Right atrium auricular region (tissue), 2 donors: ENCODE results near the gene ANKRD62. TPM values are rescaled to one million over a fixed set of nuclear protein-coding genes. Genes with fewer than 3 reads are reported as not detected.
"Not testable (repeated sequence)": the region's sequence is repeated elsewhere in the genome, so short reads cannot be mapped to it uniquely, and the experiment has no call there.

Source experiments
- DNase-seq: peaks from one replicate; pipeline ENCODE4 v3.0.0-alpha.2; 2019; ENCODE audit warnings: low spot score
- H3K27ac ChIP-seq, 2 donors: fragments of 200-600 bp; sonication (generic); 1 replicate in 1 of 2; 2 replicates in 1 of 2; pipeline ENCODE4 v1.5.1; 2016 to 2019
- H3K27me3 ChIP-seq, 2 donors: fragments of 200-600 bp; sonication (generic); one replicate each; pipeline versions ENCODE4 v1.5.1 to v1.6.0; 2017 to 2019
- H3K36me3 ChIP-seq: fragments of 200-600 bp; sonication (generic); one replicate; pipeline ENCODE4 v1.5.1; 2016
- H3K4me1 ChIP-seq, 2 donors: fragments of 200-600 bp; sonication (generic); one replicate each; pipeline versions ENCODE4 v1.5.1 to v1.6.0; 2017 to 2019
- H3K4me3 ChIP-seq, 2 donors: fragments of 200-600 bp; sonication (generic); 1 replicate in 1 of 2; 2 replicates in 1 of 2; pipeline ENCODE4 v1.5.1; 2017 to 2019; ENCODE audit warnings: mild to moderate bottlenecking in 1 of 2, moderate library complexity in 1 of 2
- H3K9me3 ChIP-seq, 2 donors: fragments of 200-600 bp; sonication (generic); one replicate each; pipeline ENCODE4 v1.5.1; 2019
- total RNA-seq, 2 donors: library from RNA; depleted of rRNA; stranded (reverse); fragments of >200 nt; gene quantifications; one replicate each; pipeline ENCODE4 v1.1.0, GENCODE V29; 2016
- TF ChIP-seq, protein P1 (sequence below), 2 donors: fragments of 200-600 bp; sonication (generic); IDR thresholded peaks; one replicate each; pipeline ENCODE4 v1.5.1; 2019; ENCODE audit warnings: antibody characterized with exemption in 2 of 2

ANKRD62 gene
- total RNA-seq, 2 donors from 2014 or later: not detected

DNA sequence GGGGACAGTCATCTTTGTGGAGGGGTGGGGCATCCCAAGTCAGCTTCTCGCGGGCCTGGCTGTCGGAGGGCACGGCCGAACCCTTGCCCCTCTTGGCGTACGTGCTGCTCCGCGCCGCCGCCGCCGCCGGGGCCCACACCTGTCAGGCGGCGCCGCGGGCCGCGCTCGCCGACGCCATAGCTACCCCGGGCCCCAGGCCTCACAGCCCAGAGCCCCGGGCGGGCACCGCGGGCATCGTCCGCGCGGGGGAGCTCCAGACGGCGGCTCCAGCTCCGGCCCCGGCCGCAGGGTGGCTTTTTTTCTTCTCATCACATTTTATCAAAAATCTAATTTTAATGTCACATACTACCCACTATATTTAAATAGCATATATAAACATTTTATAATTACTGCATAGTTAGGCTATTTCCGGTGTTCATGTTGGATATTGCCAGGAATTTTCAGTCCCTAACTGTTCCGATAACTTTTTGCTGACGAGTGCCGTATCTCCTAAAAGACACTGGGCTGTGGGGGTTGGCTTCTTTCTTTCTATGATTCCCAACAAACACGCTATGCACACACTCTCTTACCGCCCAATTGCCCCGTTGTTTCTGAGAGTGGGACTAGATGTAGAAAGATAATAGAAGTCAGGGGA, 25.2 kb upstream of the ANKRD62 start:
- not testable (repeated sequence) for H3K4me1 ChIP-seq, DNase-seq, H3K36me3 ChIP-seq, H3K27me3 ChIP-seq, H3K9me3 ChIP-seq
- Histone ChIP-seq H3K27ac (peak overlapping the region in 1 of 2 donors; percentile 10), H3K4me3 (peak overlapping the region in 1 of 2 donors; percentile 15)
- TF ChIP-seq, protein P1, sequence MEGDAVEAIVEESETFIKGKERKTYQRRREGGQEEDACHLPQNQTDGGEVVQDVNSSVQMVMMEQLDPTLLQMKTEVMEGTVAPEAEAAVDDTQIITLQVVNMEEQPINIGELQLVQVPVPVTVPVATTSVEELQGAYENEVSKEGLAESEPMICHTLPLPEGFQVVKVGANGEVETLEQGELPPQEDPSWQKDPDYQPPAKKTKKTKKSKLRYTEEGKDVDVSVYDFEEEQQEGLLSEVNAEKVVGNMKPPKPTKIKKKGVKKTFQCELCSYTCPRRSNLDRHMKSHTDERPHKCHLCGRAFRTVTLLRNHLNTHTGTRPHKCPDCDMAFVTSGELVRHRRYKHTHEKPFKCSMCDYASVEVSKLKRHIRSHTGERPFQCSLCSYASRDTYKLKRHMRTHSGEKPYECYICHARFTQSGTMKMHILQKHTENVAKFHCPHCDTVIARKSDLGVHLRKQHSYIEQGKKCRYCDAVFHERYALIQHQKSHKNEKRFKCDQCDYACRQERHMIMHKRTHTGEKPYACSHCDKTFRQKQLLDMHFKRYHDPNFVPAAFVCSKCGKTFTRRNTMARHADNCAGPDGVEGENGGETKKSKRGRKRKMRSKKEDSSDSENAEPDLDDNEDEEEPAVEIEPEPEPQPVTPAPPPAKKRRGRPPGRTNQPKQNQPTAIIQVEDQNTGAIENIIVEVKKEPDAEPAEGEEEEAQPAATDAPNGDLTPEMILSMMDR (IDR thresholded peaks at IDR 0.05): peak; percentile 32 to 56

DNA sequence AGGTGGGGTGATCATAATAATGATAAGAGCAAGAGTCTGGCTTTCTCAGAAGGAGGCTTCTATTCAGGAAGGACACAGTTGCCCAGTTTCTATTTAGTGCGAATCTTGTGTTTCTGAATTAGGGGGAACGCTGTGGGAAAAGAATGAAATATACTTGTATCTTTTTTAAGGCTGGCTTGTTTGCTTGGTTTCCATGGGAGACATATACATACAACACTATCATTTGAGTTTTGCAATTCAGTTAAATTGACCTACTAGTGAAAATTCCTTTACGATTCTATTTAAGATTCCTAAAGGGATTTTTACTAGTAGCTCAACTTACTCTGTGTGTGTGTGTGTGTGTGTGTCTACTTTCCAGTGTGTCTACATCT, 24.7 kb upstream of the ANKRD62 start:
- TF ChIP-seq, protein P1 (IDR thresholded peaks at IDR 0.05): no peak
- Histone ChIP-seq H3K9me3 (no peaks in the 10 kb centered on the region), H3K27ac (peak overlapping the region in 1 of 2 donors; percentile 10), H3K4me3 (peak overlapping the region in 1 of 2 donors; percentile 15), H3K27me3 (no peaks in the 10 kb centered on the region), H3K4me1 (no peaks in the 10 kb centered on the region), H3K36me3 (no peaks in the 10 kb centered on the region)
- DNase-seq: no peak

DNA sequence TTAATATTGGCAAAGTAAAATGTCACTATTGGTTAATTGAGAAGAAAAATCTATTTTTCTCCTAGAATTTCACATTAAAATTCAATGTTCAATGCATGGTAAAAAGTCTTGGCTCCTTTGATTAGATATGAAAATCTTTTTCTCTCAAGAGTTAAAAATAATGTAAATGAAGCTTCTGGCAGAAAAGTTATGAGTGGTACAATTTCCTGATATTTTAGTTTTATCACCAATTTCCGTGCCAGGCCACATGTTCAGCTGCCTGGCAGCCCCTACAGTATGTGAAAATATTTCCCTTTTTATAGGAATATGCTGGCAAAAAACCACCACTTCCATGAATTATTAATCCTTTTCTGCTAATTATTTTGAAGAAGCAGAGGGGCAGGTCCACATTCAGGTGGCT, 22.6 kb upstream of the ANKRD62 start:
- not testable (repeated sequence) for DNase-seq, H3K27me3 ChIP-seq, H3K4me3 ChIP-seq, H3K27ac ChIP-seq, H3K4me1 ChIP-seq, H3K36me3 ChIP-seq, H3K9me3 ChIP-seq

DNA sequence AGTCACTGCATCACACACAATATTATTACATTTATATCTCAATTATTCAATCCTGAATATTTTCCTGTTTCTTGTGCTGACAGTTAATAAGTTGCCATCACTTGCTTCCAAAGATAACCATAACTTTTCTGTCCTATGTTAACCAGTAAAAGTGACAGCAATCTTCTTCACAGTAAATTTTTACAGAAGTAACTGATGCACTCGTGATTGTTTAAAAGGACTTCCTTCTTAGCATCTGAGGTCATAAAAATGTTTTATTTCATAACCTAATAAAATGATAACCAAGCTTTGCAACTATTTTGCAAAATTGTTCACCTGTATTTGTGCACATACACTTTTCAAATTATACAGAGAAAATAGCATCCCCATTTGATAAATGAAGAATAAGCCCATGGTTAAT, 20.6 kb upstream of the ANKRD62 start:
- no peaks in the 10 kb centered on the region for H3K36me3 ChIP-seq
- H3K4me1 ChIP-seq: no peaks in the 10 kb centered on the region
- no peak overlapping the region for H3K27ac ChIP-seq
- no peak for DNase-seq
- H3K27me3 ChIP-seq: no peaks in the 10 kb centered on the region
- no peak overlapping the region for H3K4me3 ChIP-seq
- TF ChIP-seq, protein P1 (IDR thresholded peaks at IDR 0.05): no peak
- no peaks in the 10 kb centered on the region for H3K9me3 ChIP-seq

DNA sequence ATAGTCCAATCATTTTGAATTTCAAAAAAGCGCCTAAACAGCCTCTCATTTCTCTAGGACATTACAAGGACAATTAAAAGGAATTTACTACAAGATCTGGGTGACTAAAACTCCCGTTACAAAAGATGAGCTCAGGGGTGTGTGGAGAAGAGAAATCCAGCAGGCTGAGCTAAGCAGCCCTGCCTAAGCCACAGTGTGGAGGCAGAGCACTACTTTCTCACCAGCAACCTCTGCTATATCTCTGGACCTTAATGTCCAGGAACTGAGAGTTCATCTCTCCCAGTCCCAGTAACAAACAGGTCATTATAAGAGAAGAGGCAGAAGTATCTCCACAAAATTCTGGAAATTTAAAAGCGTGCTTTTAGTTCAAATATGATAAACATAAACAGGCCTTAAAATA, 18.9 kb upstream of the ANKRD62 start:
- no peak for DNase-seq
- no peaks in the 10 kb centered on the region for H3K9me3 ChIP-seq
- no peaks in the 10 kb centered on the region for H3K27me3 ChIP-seq
- TF ChIP-seq, protein P1 (IDR thresholded peaks at IDR 0.05): no peak
- H3K4me1 ChIP-seq: no peaks in the 10 kb centered on the region
- no peaks in the 10 kb centered on the region for H3K36me3 ChIP-seq
- no peak overlapping the region for H3K4me3 ChIP-seq
- H3K27ac ChIP-seq: no peak overlapping the region

DNA sequence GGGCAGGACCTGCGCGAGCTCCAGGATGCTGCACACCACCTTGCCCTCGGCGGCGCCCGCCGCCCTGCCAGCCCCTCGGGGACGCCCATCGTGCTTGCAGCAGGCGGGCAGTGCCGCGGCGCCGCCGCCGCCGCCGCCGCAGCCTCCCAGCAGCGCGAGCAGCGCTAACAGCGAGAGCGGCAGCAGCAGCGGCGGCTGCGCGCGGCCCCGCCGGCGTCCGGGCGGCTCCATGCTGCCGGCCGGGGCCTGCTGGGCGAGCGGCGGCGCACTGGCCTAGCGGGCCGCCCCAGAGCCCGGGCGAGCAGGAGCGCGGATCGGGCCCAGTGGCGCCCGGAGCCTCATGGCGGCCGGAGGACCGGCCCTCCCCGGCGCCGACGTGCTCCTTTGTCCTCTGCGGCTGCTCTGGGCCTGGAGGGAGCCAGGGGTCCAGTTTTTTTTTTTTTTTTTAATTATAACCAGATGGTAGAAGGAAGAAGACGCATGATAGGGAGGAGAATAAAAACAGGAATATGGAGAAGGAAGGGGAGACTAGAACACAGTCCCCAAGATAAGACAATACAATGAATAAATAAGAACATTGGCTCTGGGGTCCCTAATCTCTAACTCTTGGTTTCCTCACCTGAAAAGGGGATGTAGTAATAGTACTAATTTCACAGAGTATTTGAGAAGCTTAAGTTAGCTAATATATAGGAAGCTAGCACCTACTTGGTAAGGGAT, 17.1 kb upstream of the ANKRD62 start:
- H3K36me3 ChIP-seq: no peaks in the 10 kb centered on the region
- DNase-seq: no peak
- no peaks in the 10 kb centered on the region for H3K9me3 ChIP-seq
- TF ChIP-seq, protein P1 (IDR thresholded peaks at IDR 0.05): no peak
- no peak overlapping the region for H3K27ac ChIP-seq
- H3K27me3 ChIP-seq: no peaks in the 10 kb centered on the region
- no peaks in the 10 kb centered on the region for H3K4me1 ChIP-seq
- peak overlapping the region; percentile 7 to 34 for H3K4me3 ChIP-seq

DNA sequence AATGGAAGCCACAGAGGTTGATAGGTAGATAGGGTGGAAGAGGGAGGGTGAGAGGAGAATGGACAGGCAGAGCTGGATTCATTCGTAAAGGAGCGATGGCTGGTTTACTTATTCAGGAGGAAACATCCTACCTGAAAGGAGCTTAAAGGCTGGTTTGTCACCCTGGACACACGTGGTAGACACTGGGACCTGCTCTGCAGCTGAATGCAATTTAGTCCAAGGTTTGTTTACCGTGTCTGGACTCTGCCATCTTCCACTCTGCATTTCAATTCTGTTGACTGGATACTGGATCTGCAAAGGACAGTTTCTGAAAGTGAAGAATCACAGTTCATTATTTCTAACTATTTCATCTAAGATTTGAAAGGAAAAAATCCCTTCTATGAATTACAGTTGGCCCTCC, 15.6 kb upstream of the ANKRD62 start:
- not testable (repeated sequence) for H3K9me3 ChIP-seq, H3K36me3 ChIP-seq, H3K27me3 ChIP-seq, H3K27ac ChIP-seq, H3K4me1 ChIP-seq, H3K4me3 ChIP-seq, DNase-seq
